SK-N-SH treated with all-trans-retinoic acid at 6 μM for 48 hours (cell line): Measurements from ENCODE around the gene FASLG.

ENCODE experiments used
- ATAC-seq: fragments of 200-7000 bp; cut with Tn5 transposase; 3 replicates; pipeline ENCODE4 v1.9.1; 2020; ENCODE audit warnings: mild to moderate bottlenecking, moderate library complexity
- ARNTL ChIP-seq: fragments of 450-650 bp; formaldehyde crosslinking; IDR thresholded peaks from 2 replicates; pipeline ENCODE4 v1.5.0; 2020; ENCODE audit warnings: low read depth, mild to moderate bottlenecking, moderate library complexity, borderline replicate concordance
- BACH2 ChIP-seq: fragments of 250-450 bp; sonication (Bioruptor Pico); IDR thresholded peaks from 2 replicates; pipeline ENCODE4 v1.9.0; 2021; ENCODE audit warnings: mild to moderate bottlenecking, borderline replicate concordance
- CREB5 ChIP-seq: fragments of 250-450 bp; sonication (Bioruptor Pico); IDR thresholded peaks from 2 replicates; pipeline ENCODE4 v1.5.1; 2020; ENCODE audit warnings: low read depth, mild to moderate bottlenecking, moderate library complexity
- CSDC2 ChIP-seq: fragments of 250-450 bp; sonication (Bioruptor Pico); IDR thresholded peaks from 2 replicates; pipeline ENCODE4 v1.5.0; 2020; ENCODE audit warnings: mild to moderate bottlenecking, moderate library complexity
- CSRNP3 ChIP-seq: fragments of 250-450 bp; sonication (Bioruptor Pico); IDR thresholded peaks from 2 replicates; pipeline ENCODE4 v1.5.1; 2021; ENCODE audit warnings: mild to moderate bottlenecking, moderate library complexity
- ESRRG ChIP-seq: fragments of 250-450 bp; sonication (Bioruptor Pico); IDR thresholded peaks from 2 replicates; pipeline ENCODE4 v1.6.1; 2021; ENCODE audit warnings: mild to moderate bottlenecking
- GLIS3 ChIP-seq: fragments of 250-450 bp; sonication (Bioruptor Pico); IDR thresholded peaks from 2 replicates; pipeline ENCODE4 v1.5.0; 2020; ENCODE audit warnings: mild to moderate bottlenecking, moderate library complexity
- ISL1 ChIP-seq: fragments of 250-450 bp; sonication (Bioruptor Pico); IDR thresholded peaks from 2 replicates; pipeline ENCODE4 v2.1.2; 2022; ENCODE audit warnings: mild to moderate bottlenecking, moderate library complexity
- OSR1 ChIP-seq: fragments of 250-450 bp; sonication (Bioruptor Pico); IDR thresholded peaks from 2 replicates; pipeline ENCODE4 v1.8.0; 2022; ENCODE audit warnings: moderate library complexity, mild to moderate bottlenecking, inconsistent platforms
- PATZ1 ChIP-seq: fragments of 250-450 bp; sonication (Bioruptor Pico); IDR thresholded peaks from 2 replicates; pipeline ENCODE4 v1.8.0; 2020; ENCODE audit warnings: mild to moderate bottlenecking, moderate library complexity, borderline replicate concordance
- POU6F1 ChIP-seq: fragments of 250-450 bp; sonication (Bioruptor Pico); IDR thresholded peaks from 2 replicates; pipeline ENCODE4 v1.8.0; 2021; ENCODE audit warnings: low read depth, mild to moderate bottlenecking, moderate library complexity, borderline replicate concordance
- PPARA ChIP-seq: fragments of 250-450 bp; sonication (Bioruptor Pico); IDR thresholded peaks from 2 replicates; pipeline ENCODE4 v1.5.0; 2020; ENCODE audit warnings: mild to moderate bottlenecking, borderline replicate concordance
- RARB ChIP-seq: fragments of 250-450 bp; sonication (Bioruptor Pico); IDR thresholded peaks from 2 replicates; pipeline ENCODE4 v1.8.0; 2021; ENCODE audit warnings: mild to moderate bottlenecking, moderate library complexity
- SNAI2 ChIP-seq: fragments of 250-450 bp; sonication (Bioruptor Pico); IDR thresholded peaks from 2 replicates; pipeline ENCODE4 v1.5.0; 2020; ENCODE audit warnings: mild to moderate bottlenecking, moderate library complexity
- TCF4 ChIP-seq: fragments of 250-450 bp; sonication (Bioruptor Pico); IDR thresholded peaks from 2 replicates; pipeline ENCODE4 v1.8.0; 2021; ENCODE audit warnings: mild to moderate bottlenecking, moderate library complexity, borderline replicate concordance
- TOX ChIP-seq: fragments of 250-450 bp; sonication (Bioruptor Pico); IDR thresholded peaks from 2 replicates; pipeline ENCODE4 v1.8.0; 2021; ENCODE audit warnings: mild to moderate bottlenecking, moderate library complexity, borderline replicate concordance
- ZC3H10 ChIP-seq: fragments of 250-450 bp; sonication (Bioruptor Pico); IDR thresholded peaks from 2 replicates; pipeline ENCODE4 v1.5.1; 2021; ENCODE audit warnings: mild to moderate bottlenecking, moderate library complexity
- ZFP3 ChIP-seq: fragments of 250-450 bp; sonication (Bioruptor Pico); IDR thresholded peaks from 2 replicates; pipeline ENCODE4 v1.5.0; 2020; ENCODE audit warnings: mild to moderate bottlenecking, moderate library complexity
- ZFP30 ChIP-seq: fragments of 450-650 bp; formaldehyde crosslinking; IDR thresholded peaks from 2 replicates; pipeline ENCODE4 v1.5.0; 2022; ENCODE audit warnings: mild to moderate bottlenecking, moderate library complexity
- ZNF565 ChIP-seq: fragments of 450-650 bp; formaldehyde crosslinking; conservative IDR thresholded peaks from 2 replicates; pipeline ENCODE4 v1.5.0; 2020; ENCODE audit warnings: low read depth, mild to moderate bottlenecking, moderate library complexity
- ZNF70 ChIP-seq: fragments of 450-650 bp; formaldehyde crosslinking; IDR thresholded peaks from 2 replicates; pipeline ENCODE4 v1.5.0; 2020; ENCODE audit warnings: mild to moderate bottlenecking, moderate library complexity
- ZNF8 ChIP-seq: fragments of 450-650 bp; formaldehyde crosslinking; IDR thresholded peaks from 2 replicates; pipeline ENCODE4 v1.5.0; 2020; ENCODE audit warnings: mild to moderate bottlenecking, moderate library complexity

Gene FASLG

GRCh38 chr1:172658871-172659453 is at the start of gene FASLG:
TSS of gene FASLG (plus strand) at chr1:172659103. CDS start at chr1:172659202, 99 bp downstream.
- TF ChIP-seq CSRNP3 (CRISPR knock-in tag): no peak
- no peak for TF ChIP-seq RARB (CRISPR knock-in tag)
- TF ChIP-seq PPARA (CRISPR knock-in tag): no peak
- no peak for TF ChIP-seq ZFP3 (CRISPR knock-in tag)
- TF ChIP-seq ISL1 (CRISPR knock-in tag): no peak
- TF ChIP-seq TOX (CRISPR knock-in tag): no peak
- no peak for TF ChIP-seq BACH2 (CRISPR knock-in tag)
- no peak for TF ChIP-seq POU6F1 (CRISPR knock-in tag)
- TF ChIP-seq SNAI2: no peak
- no peak for TF ChIP-seq ZNF70 (CRISPR knock-in tag)
- no peak for TF ChIP-seq ESRRG (CRISPR knock-in tag)
- TF ChIP-seq PATZ1 (CRISPR knock-in tag): no peak
- TF ChIP-seq ZNF8 (CRISPR knock-in tag): no peak
- TF ChIP-seq ZNF565 (CRISPR knock-in tag): no peak
- no peak for TF ChIP-seq OSR1 (CRISPR knock-in tag)
- no peak for TF ChIP-seq ZFP30 (CRISPR knock-in tag)
- no peak for TF ChIP-seq ZC3H10 (CRISPR knock-in tag)
- TF ChIP-seq, all 23 proteins: peak for 0

GRCh38 chr1:172609528-172609927 is 49.4 kb upstream of the FASLG start:
- ATAC-seq: peak; percentile 93

More at GRCh38 chr1:172658871-172659453, at the start of gene FASLG:
- ATAC-seq: no peak

GRCh38 chr1:172612478-172612877 is 46.4 kb upstream of the FASLG start:
- no peak for TF ChIP-seq BACH2 (CRISPR knock-in tag)
- no peak for TF ChIP-seq GLIS3 (CRISPR knock-in tag)
- TF ChIP-seq, all 23 proteins: peak for 0
- no peak for ATAC-seq

More at GRCh38 chr1:172609528-172609927, 49.4 kb upstream of the FASLG start:
- TF ChIP-seq ZFP3 (CRISPR knock-in tag) (no peak), TCF4 (CRISPR knock-in tag) (no peak), SNAI2 (no peak)

GRCh38 chr1:172613294-172613693 is 45.6 kb upstream of the FASLG start:
- TF ChIP-seq POU6F1 (CRISPR knock-in tag): no peak
- TF ChIP-seq ZFP3 (CRISPR knock-in tag): no peak
- no peak for TF ChIP-seq CSDC2 (CRISPR knock-in tag)
- no peak for TF ChIP-seq SNAI2
- no peak for TF ChIP-seq CREB5 (CRISPR knock-in tag)
- no peak for TF ChIP-seq TCF4 (CRISPR knock-in tag)
- no peak for TF ChIP-seq ARNTL
- no peak for TF ChIP-seq ZNF70 (CRISPR knock-in tag)
- TF ChIP-seq OSR1 (CRISPR knock-in tag): no peak
- TF ChIP-seq ISL1 (CRISPR knock-in tag): no peak
- no peak for TF ChIP-seq ZFP30 (CRISPR knock-in tag)
- no peak for TF ChIP-seq ZC3H10 (CRISPR knock-in tag)
- TF ChIP-seq CSRNP3 (CRISPR knock-in tag): no peak
- TF ChIP-seq PATZ1 (CRISPR knock-in tag): no peak
- no peak for TF ChIP-seq ZNF565 (CRISPR knock-in tag)
- no peak for TF ChIP-seq BACH2 (CRISPR knock-in tag)
- TF ChIP-seq PPARA (CRISPR knock-in tag): no peak
- no peak for TF ChIP-seq RARB (CRISPR knock-in tag)
- no peak for TF ChIP-seq ZNF8 (CRISPR knock-in tag)
- no peak for ATAC-seq
